CD4-positive, alpha-beta T cell treated with Interleukin-12 subunit alpha and Interleukin-12 subunit beta, for 1 hour (primary cell): Measurements from ENCODE around the gene SAFB2.

Experiments used
- DNase-seq: peaks from one replicate; pipeline ENCODE4 v3.0.0-alpha.2; 2020

SAFB2 gene

DNA sequence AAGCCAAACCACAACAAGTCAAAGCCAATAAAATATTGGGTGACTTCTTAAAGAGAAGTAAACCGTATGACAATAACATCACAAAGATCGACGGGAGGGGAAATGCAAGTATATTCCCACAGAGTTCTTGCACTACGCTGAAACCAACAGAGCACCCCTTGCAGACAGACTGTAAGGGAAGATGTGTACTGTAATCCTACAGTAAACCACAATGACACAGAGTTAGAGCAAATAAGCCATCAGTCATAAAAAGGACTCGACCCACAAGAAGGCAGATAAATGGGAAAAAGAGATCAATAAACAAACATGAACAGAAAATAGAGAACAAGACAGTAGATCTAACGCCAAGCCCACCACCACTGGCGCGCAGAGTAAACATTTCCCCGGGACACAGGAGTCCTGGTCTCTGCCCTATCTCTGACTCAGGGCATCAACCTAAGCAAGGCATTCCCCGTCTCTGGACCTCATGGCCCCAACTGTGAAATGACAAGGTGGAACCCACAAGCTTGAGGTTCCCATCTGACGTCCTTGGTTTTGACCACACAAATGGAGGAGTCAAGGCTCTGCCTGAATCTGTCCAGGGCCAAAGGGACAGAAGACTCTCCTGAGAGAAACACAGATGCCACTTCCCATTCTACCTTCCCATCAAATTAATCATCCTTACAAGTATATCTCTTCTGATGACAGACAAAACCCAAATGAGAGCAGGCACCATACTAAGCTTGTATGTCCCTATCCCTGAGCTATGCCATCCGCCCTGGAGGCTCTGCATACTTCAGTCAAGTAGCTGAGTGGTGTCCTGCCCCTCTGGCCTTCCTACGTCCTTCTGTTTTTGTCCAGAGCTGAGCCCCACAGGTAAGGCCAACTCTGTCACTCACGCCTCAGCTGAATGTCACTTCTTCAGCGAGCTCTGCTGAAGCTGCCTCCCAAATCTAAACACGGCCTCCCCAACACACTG is 15.0 kb downstream of the SAFB2 start:
- DNase-seq: no peak

DNA sequence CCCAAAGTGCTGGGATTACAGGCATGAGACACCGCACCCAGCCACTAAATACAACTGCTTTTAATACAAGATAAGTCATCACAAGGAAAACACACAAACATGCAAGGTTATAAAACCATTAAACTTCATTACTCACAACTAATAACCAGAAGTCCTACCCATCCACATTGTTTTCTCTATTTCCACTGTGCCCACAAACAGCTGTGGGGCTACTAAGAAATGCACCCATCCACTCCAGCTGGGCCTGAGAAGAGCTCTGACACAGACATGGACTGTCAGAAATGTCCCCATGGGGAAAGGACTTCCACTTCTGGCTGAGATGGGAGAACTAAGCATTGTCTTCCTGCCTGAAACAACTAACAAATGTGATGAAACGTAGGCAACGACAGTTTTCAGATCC is 17.2 kb downstream of the SAFB2 start:
- DNase-seq: no peak

DNA sequence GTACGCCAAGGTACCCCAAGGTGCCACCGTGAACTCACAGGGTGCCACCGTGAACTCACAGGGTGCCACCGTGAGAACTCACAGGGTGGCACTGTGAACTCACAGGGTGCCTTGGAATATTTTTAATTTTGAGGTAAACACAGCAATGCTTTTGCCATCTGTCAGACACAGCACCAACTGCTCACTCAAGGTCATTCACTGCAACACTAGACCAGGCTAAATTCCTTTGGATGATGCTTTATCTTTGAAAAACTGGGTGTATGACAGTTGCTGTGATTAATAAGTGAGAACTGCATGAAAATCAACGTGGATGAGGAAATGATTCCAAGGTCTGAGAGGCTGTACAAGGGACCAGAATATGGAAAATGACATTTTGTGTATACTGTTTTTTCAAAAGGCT is 18.9 kb downstream of the SAFB2 start:
- DNase-seq: no peak

DNA sequence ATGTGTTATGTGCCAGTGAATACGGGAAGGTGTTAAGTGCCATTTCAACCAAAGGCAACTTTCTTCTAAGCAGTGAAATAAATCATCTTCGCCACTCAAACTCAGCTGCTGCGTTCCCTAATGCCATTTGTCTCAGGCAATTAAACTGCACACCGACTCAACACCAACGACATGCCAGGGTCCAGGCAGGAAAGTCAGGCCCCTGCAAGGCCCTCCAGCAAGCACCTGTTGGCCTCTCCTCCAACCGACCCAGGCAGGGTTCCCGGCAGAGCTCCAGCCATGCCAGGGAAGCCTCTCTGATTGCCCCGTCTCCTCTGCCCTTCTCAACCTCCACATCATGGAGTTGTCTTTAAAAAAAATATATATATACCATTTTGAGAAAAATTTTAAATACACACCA is 21.8 kb downstream of the SAFB2 start:
- no peak for DNase-seq

DNA sequence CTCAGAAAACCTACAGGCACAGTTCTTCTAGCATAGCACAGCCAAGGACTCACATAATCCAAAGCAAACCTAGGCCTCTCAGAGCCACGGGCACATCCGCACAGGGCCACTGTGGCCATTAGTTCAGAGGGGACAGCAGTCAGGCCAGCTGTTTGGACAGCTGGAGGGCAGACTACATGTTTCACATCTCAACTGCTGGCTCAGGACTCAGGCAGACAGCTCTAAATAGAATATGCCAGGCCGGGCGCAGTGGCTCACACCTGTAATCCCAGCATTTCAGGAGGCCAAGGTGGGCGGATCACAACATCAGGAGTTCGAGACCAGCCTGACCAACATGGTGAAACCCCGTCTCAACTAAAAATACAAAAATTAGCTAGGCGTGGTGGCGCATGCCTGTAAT is 26.8 kb downstream of the SAFB2 start:
- no peak for DNase-seq

DNA sequence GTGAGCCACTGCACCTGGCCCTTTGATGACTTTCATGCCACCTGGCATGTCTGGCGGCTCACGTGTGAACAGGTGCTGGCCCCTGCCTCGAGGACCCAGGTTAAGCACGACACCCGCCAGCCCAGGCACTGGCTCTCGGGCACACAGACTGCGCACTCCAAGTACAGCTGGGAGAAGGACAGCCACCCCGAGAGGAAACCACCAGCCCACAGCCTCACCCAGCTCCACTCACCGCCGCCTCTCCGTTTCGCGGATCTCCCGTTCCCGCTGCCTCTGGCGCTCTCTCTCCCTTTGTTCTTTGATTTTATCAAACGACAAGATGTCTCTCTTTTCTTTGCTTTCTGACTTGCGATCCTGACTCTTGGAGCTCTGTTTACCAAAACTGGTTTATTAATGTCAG is 27.4 kb downstream of the SAFB2 start:
- DNase-seq: no peak

DNA sequence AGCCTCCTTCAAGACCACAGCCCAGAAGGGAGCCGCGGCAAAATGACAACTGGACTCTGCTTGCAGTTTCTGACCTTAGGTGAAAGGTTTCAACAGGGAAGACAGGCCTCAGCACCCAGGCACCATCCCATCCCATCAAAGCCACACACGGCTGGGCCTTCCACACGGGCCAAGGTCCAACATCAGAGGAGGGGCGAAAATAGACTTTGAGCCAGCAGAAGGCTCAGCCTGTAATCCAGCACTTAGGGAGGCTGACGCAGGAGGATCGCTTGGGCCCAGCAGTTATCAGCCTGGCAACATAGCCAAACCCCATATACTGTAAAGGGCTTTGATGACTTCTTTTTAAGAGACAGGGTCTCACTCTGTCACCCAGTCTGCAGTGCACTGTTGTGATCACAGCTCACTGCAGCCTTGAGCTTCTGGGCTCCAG is 28.0 kb downstream of the SAFB2 start:
- no peak for DNase-seq

DNA sequence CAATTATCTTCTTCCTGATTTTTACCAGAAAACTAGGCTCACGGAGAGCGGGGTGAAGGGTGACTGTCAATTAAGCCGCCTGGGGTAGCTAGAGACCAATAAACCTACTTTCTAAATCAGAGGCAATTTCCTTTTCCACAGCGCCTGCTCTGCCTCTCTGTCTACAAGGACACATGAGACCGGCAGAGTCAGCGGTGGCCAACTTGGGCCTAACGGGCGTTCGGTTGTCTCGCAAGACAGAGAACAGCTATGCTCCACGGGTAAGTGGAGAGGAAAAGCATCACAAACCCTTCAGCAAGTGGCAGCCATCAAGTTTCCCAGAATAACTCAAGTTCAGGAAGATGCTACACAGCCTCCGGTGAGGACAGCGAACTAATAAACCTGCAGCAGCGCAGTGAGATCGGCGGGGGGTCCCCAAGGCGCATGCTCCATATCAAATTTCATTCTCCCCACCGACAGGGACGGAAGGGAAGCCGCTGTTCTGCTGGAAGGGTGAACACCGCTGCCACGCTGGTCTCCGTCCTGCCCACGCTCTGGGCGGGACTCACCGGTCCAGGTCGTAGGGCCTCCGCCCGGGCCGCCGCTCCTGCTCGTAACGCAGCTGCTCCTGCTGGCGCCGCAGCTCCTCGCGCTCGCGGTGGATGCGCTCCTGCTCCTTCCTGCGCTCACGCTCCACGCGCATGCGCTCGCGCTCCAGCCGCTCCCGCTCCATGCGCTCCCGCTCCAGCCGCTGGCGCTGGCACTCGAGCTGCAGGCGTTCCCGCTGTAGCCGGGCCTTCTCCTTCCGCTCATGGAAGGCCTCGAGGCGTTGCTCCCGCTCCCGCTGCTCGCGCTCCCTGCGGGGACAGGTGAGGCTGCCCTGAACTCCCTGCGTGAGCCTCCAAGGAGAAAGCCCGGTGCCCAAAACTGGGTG is 29.0 kb downstream of the SAFB2 start:
- DNase-seq: no peak

DNA sequence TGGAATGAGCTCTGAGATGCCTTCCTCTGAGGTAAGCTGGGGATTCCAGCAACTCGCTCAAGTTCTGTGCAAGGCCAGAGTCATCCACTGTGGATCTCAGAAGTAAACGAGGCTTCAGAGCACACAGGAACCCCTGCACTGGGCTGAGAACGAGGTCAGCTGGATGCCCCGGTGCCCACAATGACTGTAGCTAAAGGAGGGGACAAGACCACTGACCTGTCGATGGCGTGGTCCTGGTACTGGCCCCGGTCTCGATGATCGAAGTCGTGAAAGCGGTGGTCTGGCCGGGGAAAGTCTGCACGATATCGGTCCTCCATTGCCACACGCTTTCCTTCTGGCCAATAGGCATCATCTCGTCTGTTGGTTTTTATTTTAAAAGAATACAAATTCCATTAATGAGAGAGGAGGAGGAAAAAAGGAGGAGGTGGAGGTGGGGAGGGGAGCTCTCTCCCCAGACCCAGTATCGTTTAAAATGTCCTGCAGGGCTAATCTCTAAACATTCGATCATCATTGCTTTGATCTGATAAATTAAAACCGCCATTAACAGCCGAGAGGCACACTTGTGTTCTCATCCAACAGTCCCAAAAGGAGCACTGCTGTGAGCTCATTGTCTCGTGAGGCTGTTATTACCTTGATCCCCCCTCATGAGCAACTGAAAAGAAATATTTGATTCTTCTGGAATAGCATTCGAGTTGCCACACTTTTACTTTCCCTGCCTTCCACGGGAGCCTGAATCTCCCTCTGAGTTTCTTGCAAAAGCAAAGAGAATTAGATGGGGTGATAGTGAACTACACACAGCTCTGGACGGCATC is 29.8 kb downstream of the SAFB2 start:
- DNase-seq: no peak

DNA sequence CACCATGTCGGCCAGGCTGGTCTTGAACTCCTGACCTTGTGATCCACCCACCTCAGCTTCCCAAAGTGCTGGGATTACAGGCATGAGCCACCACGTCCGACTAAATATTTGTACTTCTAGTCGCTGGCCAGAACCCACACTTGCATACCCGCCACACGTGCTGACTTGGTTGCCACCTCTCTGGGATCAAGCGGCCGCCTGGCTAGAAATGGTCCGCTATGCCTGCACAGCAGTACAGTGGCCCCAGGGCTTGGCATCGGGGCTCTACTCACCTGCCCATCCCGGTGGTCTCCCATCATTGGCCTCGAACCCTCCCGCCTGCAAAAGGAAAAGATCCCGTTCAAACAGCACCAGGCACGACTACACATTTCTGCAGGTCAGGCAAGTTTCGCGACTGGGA is 31.1 kb downstream of the SAFB2 start:
- DNase-seq: no peak

DNA sequence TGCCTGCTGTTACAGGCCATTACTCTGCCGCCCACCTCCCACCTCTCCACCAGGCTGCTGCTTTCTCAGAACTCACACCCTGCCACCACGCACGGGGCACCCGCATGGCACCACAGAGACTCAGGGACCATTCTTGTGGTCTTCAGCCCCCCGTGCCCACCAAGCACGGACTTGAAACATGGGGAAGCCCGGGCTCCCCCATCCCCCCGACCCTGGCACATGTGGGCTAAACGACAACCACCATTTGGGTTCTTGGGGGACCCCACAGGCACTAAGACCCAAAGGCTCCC is 31.8 kb downstream of the SAFB2 start:
- DNase-seq: no peak

DNA sequence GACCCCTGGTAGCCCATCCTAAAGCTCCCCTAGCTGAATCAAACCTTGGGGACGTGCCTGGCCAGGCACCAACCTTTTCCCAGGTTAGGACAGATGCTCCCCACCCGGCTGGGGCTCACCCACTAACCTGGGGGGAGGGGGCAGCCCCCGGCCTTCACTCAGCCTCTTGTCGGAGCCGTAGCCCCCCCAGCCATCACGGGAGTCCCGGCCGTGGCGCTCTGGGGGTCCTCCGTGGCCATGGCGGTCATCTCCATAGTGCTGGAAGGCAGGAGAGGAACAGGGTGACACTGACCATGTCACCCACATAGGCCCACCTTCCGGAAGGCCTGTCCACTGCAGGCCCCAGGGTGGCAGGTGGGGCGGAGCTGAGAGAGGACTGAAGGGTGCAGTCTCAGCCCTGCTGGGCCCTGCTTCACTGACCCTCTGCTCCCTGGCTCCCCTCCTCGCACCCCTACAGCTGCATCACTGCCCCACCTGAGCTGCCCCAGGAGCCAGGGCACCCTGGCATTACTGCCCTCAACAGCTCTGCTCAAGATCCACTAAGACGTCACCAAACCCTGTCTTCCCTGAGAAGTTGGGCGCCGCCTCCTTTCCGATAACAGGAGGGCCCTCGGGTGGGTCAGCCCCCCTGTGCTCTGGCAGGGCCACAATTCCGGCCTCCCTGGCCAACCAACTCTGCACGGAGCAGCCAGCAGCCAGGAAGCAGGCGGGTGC is 32.3 kb downstream of the SAFB2 start:
- no peak for DNase-seq

DNA sequence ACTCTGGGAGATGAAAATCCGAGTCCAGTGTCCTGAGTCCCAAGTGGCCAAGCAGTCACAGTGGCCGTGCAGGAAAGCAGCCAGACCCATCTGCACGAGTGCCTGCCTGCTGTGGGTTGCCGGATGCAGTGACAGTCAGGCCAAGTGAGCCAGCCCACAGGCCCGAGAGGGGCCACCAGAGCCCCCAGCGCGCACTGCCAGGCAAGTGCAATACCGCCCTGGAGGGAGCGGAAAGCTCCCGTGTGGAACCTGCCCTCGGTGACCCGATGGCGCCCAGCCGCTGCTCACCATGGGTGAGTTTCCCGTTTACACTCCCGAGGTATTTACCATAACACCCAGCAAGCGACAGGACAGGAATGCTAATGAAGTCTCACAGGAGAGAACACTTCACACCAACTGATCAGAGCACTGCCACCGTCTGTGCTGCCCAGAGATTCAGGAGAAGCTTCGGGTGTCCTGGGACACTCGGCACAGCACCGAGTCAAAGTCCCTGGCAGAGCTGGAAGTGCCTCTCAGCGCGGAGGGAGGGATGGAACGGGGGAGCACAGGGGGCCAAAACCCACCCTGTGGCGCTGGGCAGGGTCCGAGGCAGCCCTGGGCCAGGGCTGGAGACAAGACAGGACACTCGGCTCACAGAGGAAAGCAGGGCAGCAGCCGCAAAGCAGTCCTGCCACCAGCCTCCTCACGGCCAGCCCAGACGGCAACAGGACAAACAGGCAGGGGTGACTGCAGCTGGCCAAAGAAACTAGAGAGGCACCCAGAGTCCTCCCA is 33.5 kb downstream of the SAFB2 start:
- DNase-seq: no peak

DNA sequence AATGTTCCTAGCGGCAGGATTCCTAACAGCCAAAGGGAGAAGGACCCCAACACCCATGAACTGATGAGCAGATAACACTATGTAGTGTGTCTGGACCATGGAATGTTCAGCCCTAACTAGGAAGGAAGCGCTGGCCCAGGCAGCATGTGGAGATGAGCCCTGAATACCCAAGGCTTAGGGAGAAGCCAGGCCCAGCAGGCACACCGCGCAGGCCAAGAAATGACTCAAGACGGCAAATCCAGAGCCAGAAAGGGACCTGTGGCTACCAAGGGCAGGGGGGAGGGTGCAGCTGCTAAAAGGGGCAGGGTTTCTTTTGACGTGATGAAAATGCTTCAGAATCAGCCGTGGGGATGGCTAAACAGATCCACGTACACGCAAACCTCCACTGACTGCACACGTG is 34.1 kb downstream of the SAFB2 start:
- DNase-seq: no peak

DNA sequence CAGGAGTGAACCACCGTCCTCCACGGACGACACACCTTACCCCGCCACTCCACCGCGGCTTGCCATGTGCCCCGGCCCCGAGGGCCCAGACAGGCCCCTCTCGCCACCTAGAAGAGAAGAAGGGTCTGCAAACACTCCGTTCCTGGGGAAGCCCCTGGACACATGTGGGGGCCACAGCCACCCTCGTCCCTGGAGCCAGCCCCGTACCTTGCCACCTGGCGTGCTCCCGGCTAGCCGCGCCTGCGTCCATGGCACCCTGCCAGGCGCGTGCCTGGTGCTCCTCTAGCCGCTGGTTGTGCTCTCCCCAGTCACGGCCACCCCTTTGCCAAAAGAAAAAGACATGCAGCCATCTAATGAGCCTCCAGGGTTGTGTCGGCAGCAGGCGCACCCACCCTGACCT is 34.9 kb downstream of the SAFB2 start:
- DNase-seq: no peak

DNA sequence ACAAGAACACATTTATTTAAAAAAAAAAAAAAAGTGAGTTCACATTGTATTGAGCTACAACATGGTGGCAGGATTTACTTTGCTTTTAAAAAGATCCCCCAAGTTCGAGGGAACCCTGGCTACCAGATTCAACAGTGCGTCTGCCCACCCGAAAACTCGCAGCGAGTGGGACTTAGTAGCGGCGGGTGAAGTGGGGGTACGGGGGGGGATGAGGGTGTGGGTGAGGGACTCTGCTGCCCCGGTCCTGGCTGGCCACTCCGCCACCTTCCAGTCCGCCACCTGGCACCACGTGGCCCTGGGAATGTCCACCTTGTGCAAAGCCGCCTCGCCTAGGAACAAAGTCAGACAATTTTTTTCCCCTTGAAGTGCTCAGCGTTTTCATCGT is 35.5 kb downstream of the SAFB2 start:
- DNase-seq: no peak

DNA sequence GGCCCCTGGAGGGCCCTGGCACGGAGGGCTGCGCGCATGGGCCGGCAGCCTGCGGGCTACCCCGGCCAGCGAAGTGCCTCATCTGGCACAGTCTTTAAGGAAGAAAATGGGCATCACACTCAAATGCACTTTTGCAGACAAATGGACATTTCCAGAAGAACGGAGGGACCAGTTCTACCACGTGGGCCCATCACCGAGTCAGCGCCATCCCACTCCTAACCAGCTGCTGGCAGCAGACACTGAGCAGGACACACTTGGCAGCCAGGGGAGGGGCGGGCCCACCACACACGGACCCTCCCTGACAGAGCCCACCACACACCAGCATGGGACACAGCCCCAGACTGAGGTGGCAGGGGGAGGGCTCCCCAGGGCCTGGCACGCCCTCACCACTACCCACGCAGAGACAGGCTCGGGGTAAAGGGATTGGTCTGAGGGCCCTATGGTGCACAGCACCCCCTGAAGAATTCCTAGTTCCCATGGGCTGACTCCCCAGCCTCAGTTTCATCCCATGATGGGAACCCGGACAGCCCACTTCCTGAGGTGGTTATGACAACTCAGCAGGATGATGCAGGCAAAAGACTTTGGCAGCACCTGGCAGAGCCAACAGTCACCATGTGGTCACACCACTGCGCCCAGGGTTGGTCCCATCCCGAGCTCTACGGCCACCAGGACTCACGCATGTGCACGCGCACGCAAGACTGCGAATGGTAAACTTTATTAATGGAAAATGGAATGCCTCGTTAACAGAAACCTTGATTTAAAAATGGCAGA is 36.1 kb downstream of the SAFB2 start:
- DNase-seq: no peak

DNA sequence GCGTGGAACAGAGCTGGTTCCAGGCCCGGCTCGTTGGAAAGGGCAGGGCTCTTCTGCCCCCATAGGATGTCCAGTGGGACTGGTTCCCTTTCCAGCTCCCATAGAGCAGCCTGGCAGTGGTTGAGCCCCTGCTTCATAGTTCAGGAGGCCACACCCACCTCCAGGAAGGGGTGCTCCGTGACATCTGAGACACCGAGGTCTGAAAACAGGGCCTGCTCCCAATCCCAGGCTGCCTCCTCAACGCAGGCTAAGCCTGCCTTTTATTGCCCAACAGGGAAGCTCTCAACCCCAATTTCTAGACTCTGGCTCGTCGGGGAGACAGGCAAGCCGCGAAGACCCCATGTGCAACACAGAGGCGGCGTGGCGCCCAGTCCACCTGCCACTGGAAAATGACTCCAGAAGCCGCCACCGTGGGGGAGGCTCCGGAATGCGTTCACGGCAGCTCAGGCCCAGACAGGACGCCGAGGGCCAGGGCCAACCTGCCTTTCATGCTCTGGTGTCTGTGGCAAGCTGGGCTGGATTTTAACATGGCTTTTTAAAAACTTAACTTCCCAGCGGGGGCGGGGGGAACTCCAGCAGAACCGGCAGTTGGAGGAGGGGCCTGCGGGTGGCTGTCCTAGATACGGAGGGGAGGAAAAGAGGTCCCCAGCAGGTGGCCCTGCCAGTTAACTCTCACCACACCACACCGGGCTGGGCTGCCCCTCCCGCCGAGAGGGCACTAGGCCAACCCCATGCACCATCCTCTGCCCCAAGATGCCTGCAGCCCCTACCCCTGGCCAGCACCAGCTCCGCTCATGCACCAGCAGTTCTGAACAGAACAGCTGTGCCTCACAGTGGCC is 36.9 kb downstream of the SAFB2 start:
- DNase-seq: peak; percentile 42

DNA sequence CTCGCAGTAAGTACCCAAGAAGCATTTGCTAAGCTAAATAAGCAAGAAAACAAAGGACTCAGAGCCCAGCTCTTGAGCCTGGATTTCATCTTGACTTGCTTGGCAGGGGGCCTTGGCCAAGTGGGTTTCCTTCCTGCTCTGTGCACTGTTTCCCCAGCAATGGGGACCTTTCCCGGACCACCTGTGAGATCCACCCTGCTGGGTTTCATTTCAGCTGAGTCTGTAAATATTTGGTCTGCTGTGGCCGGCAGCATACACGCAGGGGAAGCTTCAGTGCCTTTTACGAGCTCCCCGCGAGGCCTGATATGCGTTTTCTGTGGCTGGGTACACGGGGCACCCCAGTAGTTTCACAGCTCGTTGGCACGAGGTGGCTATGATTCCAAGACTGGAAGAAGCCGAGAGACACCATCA is 42.4 kb downstream of the SAFB2 start:
- no peak for DNase-seq

DNA sequence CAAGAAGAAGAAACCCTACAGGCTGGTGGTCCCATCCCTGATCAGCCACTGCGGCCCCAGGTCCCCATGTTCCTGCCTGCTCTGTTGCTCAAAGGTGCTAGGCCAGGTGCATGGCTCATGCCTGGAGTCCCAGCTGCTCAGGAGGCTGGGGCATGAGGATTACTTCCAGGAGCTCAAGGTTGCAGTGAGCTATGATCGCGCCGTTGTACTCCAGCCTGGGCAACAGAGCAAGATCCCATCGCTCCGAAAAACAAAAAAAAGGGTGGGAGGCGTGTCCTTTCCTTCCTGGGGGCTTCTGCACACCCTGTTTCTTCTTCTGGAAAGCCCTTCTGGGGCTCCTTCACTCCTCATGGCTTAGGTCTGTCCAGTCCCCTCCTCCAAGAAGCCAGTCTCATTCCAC is 42.9 kb downstream of the SAFB2 start:
- DNase-seq: no peak
